ENCODE data around the gene KCNG4.

Gene KCNG4

DNA sequence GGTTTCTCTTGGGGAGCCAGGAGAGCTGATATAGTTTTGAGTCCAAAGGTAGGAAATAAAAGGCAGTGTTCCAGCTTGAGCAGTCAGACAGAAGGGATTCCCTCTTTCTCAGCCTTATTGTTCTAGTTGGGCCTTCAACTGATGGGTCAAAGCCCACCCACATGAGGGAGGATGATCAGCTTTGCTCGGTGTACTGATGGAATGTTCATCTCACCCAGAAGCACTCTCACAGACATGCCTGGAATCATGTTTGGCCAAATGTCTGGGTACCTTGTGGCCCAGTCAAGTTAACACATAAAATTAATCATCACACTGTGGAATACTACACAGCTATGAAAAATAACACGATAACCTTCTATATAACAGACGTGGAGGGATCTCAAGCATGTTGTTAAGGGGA lies 23.1 kb upstream of the KCNG4 start:
- no peak for DNase-seq

DNA sequence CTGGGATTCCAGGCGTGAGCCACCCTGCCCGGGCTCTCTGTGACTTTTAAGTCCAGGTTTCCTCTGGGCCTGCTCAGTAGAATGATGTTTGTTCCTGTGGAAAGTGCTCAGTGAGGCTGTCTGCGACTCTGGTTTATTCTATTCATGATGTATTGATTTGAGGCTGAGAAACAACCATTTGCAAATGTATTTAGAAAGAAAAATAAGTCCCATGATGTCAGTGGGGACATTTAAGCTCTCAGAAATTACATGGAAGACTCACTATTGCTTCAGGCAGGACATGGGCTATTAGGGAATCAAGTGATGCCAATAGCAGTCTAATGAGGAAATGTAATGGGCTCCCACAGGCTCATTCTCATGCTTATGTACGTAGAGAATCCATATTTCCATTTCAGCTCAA lies 22.2 kb upstream of the KCNG4 start:
- DNase-seq, result no peak

DNA sequence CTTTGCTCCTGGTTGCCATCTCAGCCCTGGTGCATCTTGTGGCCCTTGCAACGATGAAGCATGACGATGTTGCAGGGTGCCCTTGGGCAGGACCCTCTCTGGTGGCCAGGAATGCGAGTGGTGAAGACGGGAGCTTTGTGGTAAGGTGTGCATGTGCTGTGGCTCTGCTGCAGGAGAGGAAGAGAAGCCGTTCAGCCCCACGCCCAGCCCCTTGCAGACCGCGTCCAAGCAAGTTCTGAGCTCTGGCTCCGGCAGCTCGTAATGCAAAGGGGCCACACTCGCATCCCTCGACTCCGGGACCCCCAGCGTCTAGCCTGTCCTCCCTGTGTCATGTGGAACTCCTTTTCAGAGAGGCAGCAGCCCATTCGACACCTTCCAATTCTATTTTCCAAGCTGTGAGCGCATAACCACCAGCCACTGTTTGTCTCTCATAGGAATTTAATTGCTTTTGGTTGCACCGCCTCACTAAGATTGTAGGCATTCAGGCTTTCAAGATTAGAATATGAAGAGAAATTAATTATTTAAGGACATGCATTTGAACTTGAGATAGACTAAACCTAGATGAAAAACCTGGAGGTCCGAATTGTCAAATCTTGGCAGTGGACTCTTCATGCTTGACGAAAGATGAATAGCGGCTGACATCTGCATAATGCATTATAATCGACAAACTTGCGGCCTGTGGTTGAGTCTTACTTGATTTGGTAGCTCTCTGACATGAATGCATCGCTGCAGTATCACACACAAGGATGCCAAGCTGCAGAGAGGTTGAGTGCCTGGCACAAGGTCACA lies 21.1 kb upstream of the KCNG4 start:
- no peak for DNase-seq

DNA sequence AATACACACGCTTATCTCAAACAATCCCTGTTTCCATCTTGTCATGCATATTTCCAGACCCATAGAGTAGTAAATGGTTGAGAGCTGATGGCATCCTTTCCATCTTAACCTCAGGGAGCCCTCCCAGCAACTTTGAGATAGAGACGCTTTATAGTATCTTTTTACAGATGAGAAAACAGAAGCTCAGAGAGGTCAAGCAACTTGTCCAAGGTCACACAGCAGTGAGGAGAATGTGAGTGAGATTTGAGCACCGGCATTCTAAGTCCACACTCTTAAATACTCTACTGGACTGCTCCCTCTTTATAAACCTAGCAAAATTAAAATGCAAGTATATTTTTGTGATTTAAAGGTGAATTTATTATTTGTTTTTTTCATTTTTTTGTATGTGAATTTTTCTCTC lies 19.9 kb upstream of the KCNG4 start:
- no peak for DNase-seq

DNA sequence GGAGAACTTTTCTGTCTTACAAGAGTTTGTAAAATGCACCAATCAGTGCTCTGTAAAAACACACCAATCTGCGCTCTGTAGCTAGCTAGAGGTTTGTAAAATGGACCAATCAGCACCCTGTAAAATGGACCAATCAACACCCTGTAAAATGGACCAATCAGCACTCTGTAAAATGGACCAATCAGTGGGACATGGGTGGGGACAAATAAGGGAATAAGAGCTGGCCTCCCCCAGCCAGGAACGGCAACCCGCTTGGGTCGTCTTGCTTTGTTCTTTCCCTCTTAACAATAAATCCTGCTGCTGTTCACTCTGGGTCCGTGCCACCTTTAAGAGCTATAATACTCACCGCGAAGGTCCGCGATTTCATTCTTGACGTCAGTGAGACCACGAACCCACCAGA lies 18.5 kb upstream of the KCNG4 start:
- no peak for DNase-seq

DNA sequence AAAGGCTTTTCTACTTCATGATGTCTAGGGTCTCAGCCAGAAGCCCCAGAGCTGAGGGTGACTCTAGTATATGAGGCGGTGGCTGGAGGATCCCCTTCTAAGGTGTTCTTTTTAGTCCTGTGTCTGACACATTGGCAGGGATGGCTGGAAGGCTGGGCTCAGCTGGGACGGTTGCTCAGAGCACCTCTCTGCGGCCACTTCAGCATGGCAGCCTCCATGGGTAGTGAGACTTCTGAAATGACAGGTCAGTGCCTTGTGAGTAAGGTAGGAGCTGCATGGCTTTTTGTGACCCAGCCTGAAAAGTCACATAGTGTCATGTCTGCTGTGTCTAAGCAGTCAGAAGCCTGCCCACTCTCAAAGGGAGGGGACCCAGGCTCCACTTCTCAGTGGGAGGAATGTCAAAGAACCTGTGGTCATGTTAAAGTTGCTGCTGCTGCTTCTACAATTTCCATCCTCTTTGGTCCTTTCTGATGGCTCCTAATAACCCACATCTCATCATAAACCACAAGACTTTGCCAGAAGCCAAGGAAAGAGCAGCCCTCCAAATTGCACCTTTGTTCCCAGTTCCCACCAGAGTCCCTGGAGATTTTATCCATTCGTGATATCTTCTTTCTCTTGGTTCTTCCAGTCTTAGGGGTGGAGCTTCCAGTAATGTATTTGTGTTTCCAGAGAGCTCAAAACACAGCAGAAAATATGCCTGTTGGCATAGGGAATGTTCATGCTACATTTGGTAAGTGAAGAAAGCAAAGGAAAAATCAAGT lies 15.4 kb upstream of the KCNG4 start:
- DNase-seq, result no peak

DNA sequence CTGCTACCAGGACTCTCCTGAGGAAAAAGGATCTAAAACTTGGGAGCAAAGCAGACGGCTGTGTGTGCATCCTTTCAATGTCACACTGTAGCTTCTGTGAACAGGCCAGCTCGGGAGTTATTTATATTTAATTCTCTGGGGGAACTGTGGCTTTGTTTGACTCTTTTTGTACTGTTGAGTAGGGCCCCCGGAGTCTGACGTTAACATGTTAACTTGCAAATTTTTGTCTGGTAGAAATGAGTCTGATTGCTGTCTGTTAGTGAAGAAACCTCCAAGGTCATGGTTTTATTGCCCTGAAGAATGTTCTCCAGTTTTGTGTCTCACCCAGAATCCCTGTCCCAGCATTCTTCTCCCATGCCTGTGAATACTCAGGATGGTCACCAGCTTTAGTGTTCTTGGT lies 14.2 kb upstream of the KCNG4 start:
- DNase-seq, result no peak

DNA sequence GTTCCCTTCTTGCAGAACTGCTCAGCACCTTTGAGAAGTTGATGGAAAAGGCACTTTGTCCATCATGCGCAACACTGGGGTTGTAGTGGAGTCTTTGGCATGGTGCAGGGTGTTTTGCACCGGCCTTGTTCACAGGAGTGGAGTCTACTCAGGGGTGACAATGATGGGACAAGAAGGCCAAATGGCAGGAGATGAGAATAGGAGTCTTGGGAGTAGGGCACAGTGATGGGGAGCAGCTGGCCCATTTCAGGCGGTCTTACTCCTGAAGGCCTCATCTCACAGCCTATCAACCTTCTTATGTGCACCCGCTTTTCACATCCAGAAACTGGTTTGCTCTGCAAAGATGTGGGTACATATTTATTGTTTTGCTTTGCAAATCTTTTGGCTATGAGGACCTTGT lies 13.4 kb upstream of the KCNG4 start:
- no peak for DNase-seq

DNA sequence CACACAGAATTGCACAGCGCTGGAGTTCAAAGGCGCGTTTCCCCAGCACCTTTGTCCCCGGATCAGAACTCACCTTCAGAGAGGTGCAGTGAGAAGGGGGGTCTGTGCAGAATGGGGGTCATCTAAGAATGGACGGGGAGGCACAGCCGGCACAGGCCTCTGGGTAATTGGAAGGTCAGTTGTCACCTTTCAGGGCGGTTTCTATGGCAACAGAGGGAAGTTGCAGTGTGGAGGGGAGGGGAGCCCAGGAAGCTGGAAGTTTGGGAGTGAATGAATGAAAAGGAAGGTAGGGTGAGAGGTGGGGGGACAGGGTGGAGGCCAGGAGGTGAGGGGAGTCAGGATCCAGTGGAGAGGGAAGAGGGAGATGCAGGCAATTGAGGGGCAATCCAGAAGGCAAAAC lies 12.4 kb upstream of the KCNG4 start:
- DNase-seq, result no peak

DNA sequence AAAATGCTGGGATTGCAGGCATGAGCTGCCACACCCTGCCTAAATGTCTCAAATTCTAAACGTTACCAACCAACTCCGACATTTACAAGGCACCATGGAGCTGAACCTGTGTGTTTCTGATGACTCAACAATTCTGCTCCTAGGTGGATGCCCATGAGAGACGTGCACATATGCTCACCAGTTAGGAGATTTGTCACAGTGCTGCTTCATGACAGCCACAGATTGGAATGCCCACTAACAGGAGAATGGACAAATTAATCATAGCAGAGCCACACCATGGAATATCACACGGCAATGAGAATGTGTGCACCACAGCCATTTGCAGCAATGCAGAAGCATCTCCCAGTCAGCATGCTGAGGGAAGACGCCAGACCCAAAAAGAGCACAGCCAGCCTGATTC lies 8.0 kb upstream of the KCNG4 start:
- DNase-seq, result no peak

DNA sequence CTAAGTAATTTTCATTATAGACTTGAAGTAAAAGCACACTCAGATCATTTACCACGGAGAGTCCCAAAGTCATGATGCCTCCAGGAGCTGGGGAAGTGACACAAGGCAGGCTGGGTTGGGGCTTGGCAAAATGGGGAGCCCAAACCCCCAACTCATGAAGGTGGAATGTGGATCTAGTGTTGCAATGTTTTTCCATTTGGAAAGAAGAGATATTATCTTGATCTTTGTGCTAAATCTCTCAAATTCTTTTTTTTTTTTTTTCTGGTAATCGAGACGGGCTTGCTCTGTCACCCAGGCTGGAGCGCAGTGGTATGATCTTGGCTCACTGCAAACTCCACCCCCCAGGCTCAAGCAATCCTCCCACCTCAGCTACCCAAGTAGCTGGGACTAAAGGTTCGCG lies 7.5 kb upstream of the KCNG4 start:
- DNase-seq, result no peak

DNA sequence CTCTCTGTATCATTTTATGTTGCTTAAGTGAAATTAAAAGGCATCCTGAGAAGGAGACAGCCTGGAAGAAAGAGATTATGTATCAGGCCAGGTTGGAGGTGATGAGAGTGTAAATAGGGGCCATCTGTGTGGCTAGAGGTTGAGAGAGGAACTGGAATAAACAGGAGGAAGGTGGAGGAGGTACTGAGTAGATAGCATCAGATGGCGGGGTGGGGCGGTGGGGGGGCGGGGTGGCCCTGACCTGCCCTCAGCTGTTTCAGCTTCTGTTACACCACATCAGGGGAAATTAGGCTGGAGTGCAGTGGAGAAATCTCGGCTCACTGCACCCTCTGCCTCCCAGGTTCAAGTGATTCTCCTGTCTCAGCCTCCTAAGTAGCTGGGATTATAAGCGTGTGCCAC lies 6.9 kb upstream of the KCNG4 start:
- DNase-seq, result no peak

DNA sequence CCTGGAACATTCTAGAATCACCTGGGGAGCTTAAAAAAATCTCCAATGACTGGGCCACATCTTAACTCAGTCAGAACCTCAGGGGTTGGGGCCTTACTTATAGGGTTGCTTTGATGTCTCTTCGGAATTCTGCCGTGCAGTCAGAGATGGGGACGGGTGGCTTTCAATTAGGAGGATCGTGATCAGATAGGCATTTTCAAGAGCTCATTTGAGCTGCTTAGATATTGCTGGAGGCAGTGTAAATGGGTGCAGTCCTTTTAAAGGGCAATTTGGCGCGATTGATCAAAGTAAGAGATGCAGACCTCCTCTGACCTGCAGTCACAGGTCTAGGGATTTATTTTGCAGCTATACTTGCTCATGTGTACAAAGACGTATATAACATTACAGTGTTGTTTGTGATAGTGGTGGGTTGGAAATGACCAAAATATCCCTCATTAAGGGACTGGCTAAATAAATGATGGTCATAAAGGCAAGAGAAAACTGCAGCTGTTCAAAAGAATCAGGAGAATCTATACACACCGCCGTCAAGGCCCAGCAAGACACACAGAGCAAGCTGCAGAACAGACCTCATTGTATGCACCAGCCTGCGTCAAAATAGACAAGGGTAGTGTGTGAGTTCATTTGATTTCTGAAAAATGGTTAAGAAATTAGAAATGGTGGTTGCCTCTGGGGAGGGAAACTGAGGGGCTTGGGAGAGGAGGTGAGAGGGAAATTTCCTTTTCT lies 6.3 kb upstream of the KCNG4 start:
- DNase-seq, result no peak

DNA sequence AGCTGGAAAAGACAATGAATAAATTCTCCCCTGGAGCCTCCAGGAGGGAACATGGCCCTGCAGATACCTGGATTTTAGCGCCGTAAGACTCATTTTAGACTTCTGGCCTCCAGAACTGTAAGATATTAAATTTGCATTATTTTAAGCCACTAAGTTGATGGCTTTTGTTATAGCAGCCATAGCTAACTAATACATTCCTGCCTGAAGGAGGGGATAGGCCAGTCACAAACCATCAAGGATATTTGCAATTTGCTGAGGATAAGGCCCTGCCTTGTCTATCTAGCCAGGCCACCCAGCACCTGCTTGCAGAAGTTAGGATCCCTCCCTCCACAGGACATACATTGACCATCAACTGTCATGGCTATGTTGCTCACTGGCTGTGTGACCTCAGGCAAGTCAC lies 4.9 kb upstream of the KCNG4 start:
- no peak for DNase-seq

DNA sequence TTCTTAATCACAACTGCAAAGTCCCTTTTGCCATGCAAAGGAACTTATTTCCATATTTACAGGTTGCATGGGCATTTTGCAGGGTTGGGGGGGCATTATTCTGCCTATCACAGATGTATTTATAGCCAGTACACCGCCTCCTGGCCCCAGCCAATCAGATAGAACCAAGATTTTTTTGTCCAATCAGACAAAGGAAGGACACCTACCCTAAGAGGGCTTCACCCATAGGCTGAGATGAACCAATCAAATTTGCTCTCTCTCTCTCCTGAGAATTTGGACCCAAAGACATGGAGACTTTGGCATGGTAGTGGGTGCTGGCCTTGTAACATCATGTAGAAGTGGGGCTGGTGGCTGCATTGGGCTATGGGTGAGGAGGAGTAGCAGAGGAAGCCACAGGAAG lies 3.9 kb upstream of the KCNG4 start:
- no peak for DNase-seq

DNA sequence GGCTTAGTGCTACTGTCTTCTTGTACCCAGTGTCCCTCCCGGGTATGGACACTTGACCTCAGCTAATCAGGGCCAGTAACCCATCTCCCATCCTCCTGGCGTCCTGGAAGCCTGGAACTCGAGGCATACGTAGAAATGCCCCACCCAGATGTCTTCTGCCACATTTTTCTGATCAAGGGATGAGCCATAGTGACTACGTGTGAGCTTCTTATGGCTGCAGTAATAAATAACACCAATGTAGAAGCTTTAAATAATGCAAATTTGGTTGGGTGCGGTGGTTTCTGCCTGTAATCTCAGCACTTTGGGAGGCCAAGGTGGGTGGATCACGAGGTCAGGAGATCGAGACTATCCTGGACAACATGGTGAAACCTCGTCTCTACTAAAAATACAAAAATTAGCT lies 3.0 kb upstream of the KCNG4 start:
- no peak for DNase-seq

DNA sequence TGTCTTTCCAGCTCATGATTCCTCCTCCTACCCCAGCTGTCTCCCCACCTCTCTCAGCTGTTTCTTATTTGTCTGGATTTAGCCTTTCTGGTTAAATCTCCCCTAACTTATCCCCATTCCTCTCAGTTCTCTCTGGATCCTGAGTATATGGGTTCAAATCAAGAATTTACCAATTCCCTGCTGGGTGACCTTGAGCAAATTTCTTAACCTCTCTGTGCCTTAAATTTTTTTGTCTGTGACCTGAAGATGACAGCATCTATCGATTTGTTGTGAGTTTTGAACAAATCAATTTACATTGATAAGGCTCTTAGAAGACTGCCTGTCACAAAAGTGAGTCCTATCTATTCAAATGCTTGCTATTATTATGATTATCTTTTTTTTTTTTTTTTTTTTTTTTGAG lies 2.0 kb upstream of the KCNG4 start:
- DNase-seq, result no peak

DNA sequence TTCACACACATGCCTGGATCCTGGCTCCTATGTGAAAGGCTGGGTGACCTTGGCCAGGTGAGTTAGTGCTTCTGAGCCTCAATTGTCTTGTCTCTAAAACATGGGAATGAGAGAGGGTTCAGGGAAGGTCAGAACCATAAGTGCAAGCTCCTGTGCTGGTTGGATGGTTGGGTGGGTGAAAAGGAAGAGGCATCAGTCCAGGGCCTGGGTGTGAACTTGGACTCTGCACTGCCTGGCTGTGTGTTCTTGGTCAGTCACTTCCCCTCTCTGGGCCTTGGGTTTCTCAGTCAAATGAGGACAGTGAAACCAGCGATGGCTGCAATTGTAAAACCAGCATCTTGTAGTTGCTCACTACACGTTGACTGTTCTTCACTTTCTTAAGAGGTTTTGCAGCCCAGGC lies 643 bp upstream of the KCNG4 start:
- no peak for DNase-seq

DNA sequence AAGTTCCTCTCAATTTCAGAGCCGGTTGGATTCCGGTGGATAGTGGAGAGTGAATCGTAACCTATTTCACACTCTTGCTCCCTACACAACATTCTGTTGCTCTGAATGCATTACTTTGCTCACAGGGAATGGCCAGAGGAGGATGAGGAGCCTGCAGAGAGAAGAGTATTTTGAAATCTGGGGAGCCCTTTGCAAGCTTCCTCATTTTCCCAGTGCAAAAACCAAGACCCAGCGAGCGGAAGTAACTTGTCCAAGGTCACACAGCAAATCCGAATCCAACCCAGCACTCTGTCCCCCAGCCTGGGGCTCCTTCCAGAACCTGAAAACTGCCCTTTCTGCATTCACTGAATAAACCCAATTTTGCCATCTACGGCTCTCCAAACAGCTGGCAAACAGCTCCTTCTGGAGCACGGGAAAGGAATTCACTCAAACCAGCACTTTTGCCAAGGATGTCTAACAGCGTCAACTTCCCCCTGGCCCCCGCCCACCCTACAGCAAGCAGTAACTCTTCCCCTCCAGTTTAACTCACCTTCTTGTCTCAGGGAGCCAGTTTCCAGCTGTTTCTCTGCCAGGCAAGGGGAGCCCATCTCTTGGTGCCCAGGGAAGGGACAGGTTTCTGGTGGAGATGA lies 557 bp downstream of the KCNG4 start:
- no peak for DNase-seq

DNA sequence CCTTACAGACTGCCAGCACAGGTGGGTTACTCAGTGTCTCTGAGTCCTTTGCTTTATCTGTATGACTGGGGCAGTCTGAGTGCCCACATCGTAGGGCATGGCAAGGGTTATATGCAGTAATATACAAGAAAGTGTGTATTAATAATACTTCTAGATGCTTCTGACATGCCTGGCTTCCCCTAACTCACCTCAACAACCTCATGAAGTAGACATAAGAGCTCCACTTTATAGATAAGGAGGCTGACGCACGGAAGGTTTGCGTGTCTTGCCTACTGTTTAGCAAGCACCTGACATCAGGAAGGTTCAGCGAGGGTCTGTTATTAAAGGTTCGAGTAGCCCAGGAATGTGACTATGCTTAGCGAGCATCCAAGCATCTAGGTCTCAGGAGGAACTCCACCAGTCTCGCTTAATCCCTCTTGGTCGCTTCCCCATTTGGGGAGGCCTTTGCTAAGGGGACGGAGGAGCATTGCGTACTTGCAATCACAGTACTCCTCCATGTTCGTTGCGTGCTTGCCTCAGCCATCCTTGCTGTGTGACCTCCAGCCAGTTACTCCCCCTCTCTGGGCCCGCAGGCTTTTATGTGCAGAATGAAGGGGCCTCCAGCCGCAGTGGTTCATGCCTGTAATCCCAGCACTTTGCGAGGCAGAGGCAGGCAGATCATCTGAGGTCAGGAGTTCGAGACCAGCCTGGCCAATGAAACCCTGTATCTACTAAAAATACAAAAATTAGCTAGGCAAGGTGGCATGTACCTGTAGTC lies 1.6 kb downstream of the KCNG4 start:
- no peak for DNase-seq

DNA sequence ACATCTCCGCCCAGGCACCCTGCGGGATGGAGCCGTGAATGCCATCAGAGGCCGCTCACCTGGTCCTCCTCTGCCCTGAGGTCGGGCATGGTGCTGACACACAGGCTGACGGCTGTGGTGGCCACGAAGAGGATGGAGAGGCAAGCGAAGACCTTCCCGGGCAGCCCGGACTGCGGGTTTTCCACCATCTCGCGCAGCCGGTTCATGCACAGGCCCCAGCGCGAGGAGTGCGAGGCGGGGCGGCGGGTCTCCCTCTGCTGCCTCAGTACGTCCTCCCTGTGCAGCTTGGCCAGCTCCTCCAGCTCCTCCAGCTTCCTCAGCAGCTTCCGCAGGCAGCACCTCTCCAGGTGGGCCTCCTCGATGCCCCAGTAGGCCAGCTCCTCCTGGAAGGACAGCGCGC lies 3.1 kb downstream of the KCNG4 start:
- DNase-seq, result no peak

DNA sequence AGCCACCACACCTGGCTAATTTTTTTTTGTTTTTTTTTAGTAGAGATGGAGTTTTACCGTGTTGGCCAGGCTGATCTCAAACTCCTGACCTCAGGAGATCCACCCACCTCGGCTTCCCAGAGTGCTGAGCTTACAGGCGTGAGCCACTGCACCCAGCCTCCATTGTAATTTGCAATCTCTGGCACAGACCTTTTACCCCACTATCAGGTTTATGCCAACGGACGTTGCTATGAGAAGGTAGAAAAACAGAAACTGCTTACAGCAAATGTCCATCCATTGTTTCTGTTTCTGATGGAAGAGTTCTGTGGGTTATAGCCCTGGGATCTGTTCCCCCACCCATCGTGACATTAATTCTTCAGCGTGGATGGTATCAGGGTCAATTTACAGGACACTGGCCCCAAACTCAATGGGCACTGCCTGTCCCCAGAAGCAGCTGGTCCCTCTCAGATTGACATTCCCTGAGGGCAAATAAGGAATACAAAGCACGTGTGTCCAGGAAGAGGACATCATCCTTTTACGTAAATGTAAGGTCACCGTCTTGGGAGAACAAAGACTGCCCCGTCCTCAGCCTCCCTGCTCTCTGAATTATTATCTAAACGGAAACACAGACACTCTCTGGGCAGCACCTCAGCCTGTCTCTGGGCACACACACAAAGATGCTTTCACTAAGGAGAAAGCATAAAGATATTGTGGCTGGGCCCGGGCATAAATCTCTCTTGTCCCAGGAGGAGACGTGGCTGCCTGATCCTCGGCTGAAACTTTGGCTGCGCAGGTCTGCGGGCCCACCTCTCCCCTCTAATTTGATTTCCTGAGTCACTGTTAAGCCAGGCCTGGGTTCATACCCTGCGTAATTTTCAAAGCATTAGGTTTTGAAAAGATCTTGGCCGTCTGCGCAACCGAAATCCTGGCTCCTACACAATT lies 5.2 kb downstream of the KCNG4 start:
- DNase-seq, result no peak

Data from activated CD4-positive, alpha-beta T cell treated with anti-CD3 and anti-CD28 coated beads, Interleukin-2, amount 50 U/mL, for 48 hours (primary cell).